Chondrocyte (in vitro differentiated cells): ENCODE results near the gene DMAC1. TPM values are rescaled to one million over a fixed set of nuclear protein-coding genes. Genes with fewer than 3 reads are reported as not detected.
A peak's percentile ranks its signal among the peaks of the same experiment; 100 is the strongest.

ENCODE experiments used
- DNase-seq: peaks from one replicate; pipeline ENCODE4 v3.0.0; 2021; ENCODE audit warnings: mixed read lengths, low spot score
- H3K27ac Mint-ChIP-seq: one replicate; pipeline ENCODE4 v1.8.0; 2021; ENCODE audit warnings: mild to moderate bottlenecking, moderate library complexity, mixed read lengths; ENCODE audit not compliant: unreplicated experiment
- H3K27me3 Mint-ChIP-seq: 2 replicates; pipeline ENCODE4 v1.8.0; 2021; ENCODE audit warnings: low read depth, mixed read lengths
- H3K36me3 Mint-ChIP-seq: 2 replicates; pipeline ENCODE4 v1.8.0; 2021; ENCODE audit warnings: low read depth, mixed read lengths
- H3K4me1 Mint-ChIP-seq: 2 replicates; pipeline ENCODE4 v1.8.0; 2021; ENCODE audit warnings: low read depth, mild to moderate bottlenecking, mixed read lengths
- H3K4me3 Mint-ChIP-seq: one replicate; pipeline ENCODE4 v1.8.0; 2021; ENCODE audit warnings: mild to moderate bottlenecking, moderate library complexity, mixed read lengths; ENCODE audit not compliant: unreplicated experiment
- H3K9me3 Mint-ChIP-seq: 2 replicates; pipeline ENCODE4 v1.8.0; 2021; ENCODE audit warnings: low read depth, mixed read lengths
- long read RNA-seq: library from polyadenylated mRNA; stranded (forward); transcript quantifications from one replicate; pipeline ENCODE4 v2.0.0, GENCODE V29; 2021
- total RNA-seq: library from RNA; stranded (reverse); gene quantifications from 3 replicates; pipeline ENCODE4 v1.2.1, GENCODE V29; 2021
- TF ChIP-seq, protein P1 (sequence below): fragments of 200-600 bp; sonication (generic); IDR thresholded peaks from 2 replicates; pipeline ENCODE4 v1.5.0; 2021; ENCODE audit warnings: antibody characterized with exemption, mild to moderate bottlenecking, moderate library complexity

DMAC1 gene
- total RNA-seq = 33.3 to 53.0 TPM (median 40.7 TPM) in 3 replicates
- long read RNA-seq, transcript DMAC1-201 (2 exons, 2,755 nt) = major isoform, 36 of 60 reads
- long read RNA-seq, partial matches to known transcripts = 17 of 60 reads
- long read RNA-seq, other reads (novel, unspliced or antisense) = 7 of 60 reads

GRCh38 chr9:7799234-7799943, at the start of gene DMAC1:
Gene DMAC1, minus strand, starts transcription at chr9:7799778. Its CDS starts 44 bp downstream, at chr9:7799734.
- H3K9me3 Mint-ChIP-seq = no peaks in the 10 kb centered on the region
- peak within 1 kb of the TSS; percentile 92 for H3K4me3 Mint-ChIP-seq
- H3K4me1 Mint-ChIP-seq = peaks cover 16% of the 10 kb centered on the region
- peaks cover 9% of the 10 kb centered on the region for H3K36me3 Mint-ChIP-seq
- DNase-seq = no peak
- H3K27ac Mint-ChIP-seq = peak within 1 kb of the TSS; percentile 66
- TF ChIP-seq, protein P1, sequence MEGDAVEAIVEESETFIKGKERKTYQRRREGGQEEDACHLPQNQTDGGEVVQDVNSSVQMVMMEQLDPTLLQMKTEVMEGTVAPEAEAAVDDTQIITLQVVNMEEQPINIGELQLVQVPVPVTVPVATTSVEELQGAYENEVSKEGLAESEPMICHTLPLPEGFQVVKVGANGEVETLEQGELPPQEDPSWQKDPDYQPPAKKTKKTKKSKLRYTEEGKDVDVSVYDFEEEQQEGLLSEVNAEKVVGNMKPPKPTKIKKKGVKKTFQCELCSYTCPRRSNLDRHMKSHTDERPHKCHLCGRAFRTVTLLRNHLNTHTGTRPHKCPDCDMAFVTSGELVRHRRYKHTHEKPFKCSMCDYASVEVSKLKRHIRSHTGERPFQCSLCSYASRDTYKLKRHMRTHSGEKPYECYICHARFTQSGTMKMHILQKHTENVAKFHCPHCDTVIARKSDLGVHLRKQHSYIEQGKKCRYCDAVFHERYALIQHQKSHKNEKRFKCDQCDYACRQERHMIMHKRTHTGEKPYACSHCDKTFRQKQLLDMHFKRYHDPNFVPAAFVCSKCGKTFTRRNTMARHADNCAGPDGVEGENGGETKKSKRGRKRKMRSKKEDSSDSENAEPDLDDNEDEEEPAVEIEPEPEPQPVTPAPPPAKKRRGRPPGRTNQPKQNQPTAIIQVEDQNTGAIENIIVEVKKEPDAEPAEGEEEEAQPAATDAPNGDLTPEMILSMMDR = no peak
- H3K27me3 Mint-ChIP-seq = peaks cover 1% of the 10 kb centered on the region

- peaks cover 4% of the 10 kb centered on the region for H3K9me3 Mint-ChIP-seq
- no peak overlapping the region for H3K4me3 Mint-ChIP-seq
- H3K27me3 Mint-ChIP-seq = peaks cover 3% of the 10 kb centered on the region
- no peaks in the 10 kb centered on the region for H3K4me1 Mint-ChIP-seq
- no peak for DNase-seq
- TF ChIP-seq, protein P1 = no peak
- no peak overlapping the region for H3K27ac Mint-ChIP-seq
- no peaks in the 10 kb centered on the region for H3K36me3 Mint-ChIP-seq
These were observed 49.8 kb upstream of the DMAC1 start for GRCh38 chr9:7849362-7849761.

GRCh38 chr9:7848498-7848897, 48.9 kb upstream of the DMAC1 start:
- Mint-ChIP-seq H3K9me3 (peaks cover 4% of the 10 kb centered on the region), H3K36me3 (no peaks in the 10 kb centered on the region), H3K27me3 (peaks cover 3% of the 10 kb centered on the region), H3K4me1 (no peaks in the 10 kb centered on the region), H3K27ac (no peak overlapping the region), H3K4me3 (no peak overlapping the region)
- no peak for DNase-seq
- TF ChIP-seq, protein P1 = no peak

DNA sequence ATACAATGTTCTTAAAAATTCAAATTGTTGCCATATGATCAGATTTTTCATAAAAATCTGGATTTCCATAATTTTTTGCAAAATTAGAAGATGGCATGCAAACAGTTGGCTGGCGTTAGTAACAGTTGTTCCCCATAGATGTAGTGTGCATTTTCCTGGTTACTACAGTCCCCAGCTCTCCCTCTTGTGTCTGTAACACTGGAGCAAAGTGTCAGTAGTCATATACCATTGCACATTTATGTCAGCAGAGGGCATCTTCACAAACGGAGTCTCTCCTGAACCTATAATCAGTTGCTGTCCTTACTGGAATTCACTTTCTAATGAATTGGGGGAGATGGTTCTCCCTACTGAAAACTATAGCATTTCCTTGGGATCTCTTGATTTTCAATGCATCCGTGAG, 44.7 kb upstream of the DMAC1 start:
- H3K27ac Mint-ChIP-seq = no peak overlapping the region
- DNase-seq = no peak
- TF ChIP-seq, protein P1 = peak; percentile 72
- no peaks in the 10 kb centered on the region for H3K27me3 Mint-ChIP-seq
- H3K36me3 Mint-ChIP-seq = no peaks in the 10 kb centered on the region
- H3K9me3 Mint-ChIP-seq = no peaks in the 10 kb centered on the region
- H3K4me3 Mint-ChIP-seq = no peak overlapping the region
- H3K4me1 Mint-ChIP-seq = no peaks in the 10 kb centered on the region

DNA sequence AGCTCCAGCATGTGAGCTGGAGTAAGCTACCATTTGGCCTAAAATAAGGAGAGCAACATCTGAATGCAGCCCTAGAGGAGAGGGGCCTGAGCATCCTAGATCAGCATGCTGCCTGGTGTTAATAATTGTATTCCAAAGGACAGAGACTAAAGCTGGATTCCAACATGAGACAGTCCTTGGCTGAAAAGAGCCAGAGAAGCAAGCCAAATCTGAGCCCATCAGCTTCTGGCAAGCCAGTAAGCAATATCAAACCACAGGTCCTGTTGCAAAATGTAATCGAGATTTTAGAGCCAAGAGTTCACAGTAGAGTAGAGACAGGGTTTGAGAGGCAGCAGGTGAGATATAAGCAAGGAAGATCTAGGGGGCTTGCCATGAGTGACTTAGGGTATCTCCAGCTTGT, 42.3 kb upstream of the DMAC1 start:
- no peaks in the 10 kb centered on the region for H3K36me3 Mint-ChIP-seq
- no peak overlapping the region for H3K27ac Mint-ChIP-seq
- H3K27me3 Mint-ChIP-seq = no peaks in the 10 kb centered on the region
- no peak overlapping the region for H3K4me3 Mint-ChIP-seq
- TF ChIP-seq, protein P1 = no peak
- H3K9me3 Mint-ChIP-seq = no peaks in the 10 kb centered on the region
- DNase-seq = no peak
- H3K4me1 Mint-ChIP-seq = no peaks in the 10 kb centered on the region
